ENCODE results near the gene CES3. TPM values are rescaled to one million over a fixed set of nuclear protein-coding genes. Genes with fewer than 3 reads are reported as not detected.

The CES3 gene
- total RNA-seq, 1 donor from 2014 or later, result 0.29 TPM

DNA sequence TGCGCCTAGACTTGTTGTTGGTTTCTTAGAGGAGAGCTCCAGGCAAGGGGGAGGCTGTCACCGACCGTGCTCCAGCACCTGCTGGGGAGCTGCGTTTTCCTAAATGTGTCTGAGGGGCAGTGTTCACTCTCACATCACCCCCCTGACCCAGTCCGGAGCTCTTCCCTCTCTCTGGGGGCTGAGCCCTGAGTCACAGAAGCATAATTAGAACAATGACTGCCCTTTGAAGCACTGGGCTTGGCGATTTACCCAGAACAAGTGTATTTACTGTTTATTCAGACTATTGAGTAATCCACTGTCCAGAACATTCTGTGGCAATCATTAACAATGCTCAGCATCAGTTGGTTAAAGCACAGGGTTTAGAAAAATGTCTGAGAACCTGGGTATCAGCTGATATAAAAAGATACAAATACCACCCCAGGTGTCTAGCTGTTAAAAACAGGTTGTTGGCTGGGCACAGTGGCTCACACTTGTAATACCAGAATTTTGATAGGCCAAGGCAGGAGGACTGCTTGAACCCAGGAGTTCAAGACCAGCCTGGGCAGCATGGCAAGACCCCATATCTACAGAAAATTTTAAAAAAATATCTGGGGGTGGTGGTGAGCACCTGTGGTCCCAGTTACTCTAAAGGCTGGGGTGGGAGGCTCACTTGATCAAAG is 35.4 kb downstream of the CES3 start:
- no peak for ATAC-seq (ENCODE audit: low read depth)
- H3K4me1 Mint-ChIP-seq, result peaks cover 10% of the 10 kb centered on the region
- intact Hi-C loops (cut with micrococcal nuclease), result no loop called here
- no peak overlapping the region for H3K27ac Mint-ChIP-seq
- ChIA-PET POLR2A (no interaction called here), CTCF (interaction anchor here (0.6 kb wide), 1 partner anchor 1985 kb away, joined by 3 read pairs; no protein-coding TSS in a partner anchor)
- DNase-seq, result no peak
- H3K4me3 Mint-ChIP-seq, result no peak overlapping the region
- no peaks in the 10 kb centered on the region for H3K36me3 Mint-ChIP-seq (ENCODE audit: low read depth)
- H3K27me3 Mint-ChIP-seq, result no peaks in the 10 kb centered on the region
- TF ChIP-seq, protein P1, sequence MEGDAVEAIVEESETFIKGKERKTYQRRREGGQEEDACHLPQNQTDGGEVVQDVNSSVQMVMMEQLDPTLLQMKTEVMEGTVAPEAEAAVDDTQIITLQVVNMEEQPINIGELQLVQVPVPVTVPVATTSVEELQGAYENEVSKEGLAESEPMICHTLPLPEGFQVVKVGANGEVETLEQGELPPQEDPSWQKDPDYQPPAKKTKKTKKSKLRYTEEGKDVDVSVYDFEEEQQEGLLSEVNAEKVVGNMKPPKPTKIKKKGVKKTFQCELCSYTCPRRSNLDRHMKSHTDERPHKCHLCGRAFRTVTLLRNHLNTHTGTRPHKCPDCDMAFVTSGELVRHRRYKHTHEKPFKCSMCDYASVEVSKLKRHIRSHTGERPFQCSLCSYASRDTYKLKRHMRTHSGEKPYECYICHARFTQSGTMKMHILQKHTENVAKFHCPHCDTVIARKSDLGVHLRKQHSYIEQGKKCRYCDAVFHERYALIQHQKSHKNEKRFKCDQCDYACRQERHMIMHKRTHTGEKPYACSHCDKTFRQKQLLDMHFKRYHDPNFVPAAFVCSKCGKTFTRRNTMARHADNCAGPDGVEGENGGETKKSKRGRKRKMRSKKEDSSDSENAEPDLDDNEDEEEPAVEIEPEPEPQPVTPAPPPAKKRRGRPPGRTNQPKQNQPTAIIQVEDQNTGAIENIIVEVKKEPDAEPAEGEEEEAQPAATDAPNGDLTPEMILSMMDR (IDR thresholded peaks at IDR 0.05), result no peak
- H3K9me3 Mint-ChIP-seq, result no peaks in the 10 kb centered on the region

DNA sequence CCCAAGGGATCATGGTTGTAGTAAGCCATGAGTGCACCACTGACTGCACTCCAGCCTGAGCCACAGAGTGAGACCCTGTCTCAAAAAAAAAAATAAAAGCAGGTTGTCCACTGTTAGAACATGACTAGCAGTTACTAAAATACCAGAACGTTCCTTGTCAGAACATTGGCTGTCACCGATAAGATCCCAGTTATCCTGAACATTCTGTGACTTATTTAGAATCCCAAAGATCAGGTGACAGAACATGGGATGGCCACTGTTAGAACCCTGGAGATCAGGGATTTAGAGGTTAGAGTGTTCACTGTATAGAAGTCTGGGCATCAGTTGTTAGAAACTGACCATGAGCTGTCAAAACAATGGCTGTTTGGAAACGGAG is 35.9 kb downstream of the CES3 start:
- H3K27me3 Mint-ChIP-seq, result no peaks in the 10 kb centered on the region
- intact Hi-C loops (cut with micrococcal nuclease), result no loop called here
- CTCF ChIA-PET, result no interaction called here
- no peak for DNase-seq
- TF ChIP-seq, protein P1 (IDR thresholded peaks at IDR 0.05), result no peak
- ATAC-seq (ENCODE audit: low read depth), result no peak
- H3K4me1 Mint-ChIP-seq, result peaks cover 14% of the 10 kb centered on the region
- H3K36me3 Mint-ChIP-seq (ENCODE audit: low read depth), result no peaks in the 10 kb centered on the region
- POLR2A ChIA-PET, result no interaction called here
- no peak overlapping the region for H3K27ac Mint-ChIP-seq
- no peaks in the 10 kb centered on the region for H3K9me3 Mint-ChIP-seq
- no peak overlapping the region for H3K4me3 Mint-ChIP-seq

DNA sequence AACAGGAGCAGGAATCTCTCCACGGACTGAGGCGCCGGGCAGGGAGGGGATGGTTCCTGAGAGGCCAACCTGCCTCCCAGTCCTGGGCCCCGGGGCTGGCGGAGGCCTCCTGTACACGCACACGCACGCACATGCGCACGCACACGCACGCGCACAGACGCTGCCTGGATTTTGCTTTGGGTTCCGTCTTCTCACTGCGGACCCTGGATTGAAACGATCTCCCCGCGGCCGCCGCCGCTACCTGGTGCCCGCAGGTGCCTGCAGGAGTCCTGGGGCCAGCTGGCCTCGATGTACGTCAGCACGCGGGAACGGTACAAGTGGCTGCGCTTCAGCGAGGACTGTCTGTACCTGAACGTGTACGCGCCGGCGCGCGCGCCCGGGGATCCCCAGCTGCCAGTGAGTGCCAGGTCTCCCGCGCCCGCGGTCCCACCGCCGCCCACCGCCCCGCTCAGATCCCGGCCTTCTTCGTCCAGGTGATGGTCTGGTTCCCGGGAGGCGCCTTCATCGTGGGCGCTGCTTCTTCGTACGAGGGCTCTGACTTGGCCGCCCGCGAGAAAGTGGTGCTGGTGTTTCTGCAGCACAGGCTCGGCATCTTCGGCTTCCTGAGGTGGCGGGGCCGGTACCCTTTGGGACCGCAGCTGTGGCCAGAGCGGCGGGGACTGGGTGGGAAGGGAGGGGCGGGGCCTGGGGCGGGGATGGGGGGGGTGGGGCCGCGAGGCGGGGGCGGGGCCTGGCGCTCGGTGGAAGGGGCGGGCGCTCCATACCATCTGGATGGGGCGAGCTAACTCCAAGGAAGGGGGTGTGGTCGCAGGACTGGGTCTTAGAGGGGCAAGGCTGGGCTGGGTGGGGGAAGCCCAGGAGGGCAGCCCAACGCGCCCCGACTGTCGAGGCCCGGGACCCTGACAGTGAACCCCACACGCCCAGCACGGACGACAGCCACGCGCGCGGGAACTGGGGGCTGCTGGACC is 39.6 kb downstream of the CES3 start:
- CTCF ChIA-PET, result interaction anchor here (1.3 kb wide), 1 partner anchor 154 kb away, joined by 3 read pairs; no protein-coding TSS in a partner anchor

DNA sequence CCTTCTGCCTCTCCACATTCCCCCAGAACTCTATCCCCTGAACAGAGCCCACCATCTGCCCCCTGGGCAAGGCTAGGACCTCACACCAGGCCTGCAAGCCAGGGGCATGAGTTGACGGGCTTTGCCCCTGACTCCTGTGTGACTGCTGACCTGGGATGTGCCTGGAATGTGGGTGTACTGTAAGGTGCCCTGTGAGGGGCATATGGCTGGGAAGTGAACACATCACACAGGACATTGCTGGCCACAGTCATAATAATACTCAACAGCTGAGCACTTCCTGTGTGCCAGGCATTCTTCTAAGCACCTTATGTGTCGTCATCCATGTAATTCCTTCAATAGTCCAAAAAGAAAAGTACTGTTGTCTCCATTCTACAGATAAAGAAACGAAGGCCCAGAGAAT is 40.7 kb downstream of the CES3 start:
- no peaks in the 10 kb centered on the region for H3K9me3 Mint-ChIP-seq
- H3K4me3 Mint-ChIP-seq, result peak overlapping the region; percentile 53
- no peaks in the 10 kb centered on the region for H3K27me3 Mint-ChIP-seq
- ATAC-seq (ENCODE audit: low read depth) (no peak), DNase-seq (no peak)
- ChIA-PET CTCF (no interaction called here), POLR2A (no interaction called here)
- TF ChIP-seq, protein P1 (IDR thresholded peaks at IDR 0.05), result no peak
- H3K27ac Mint-ChIP-seq, result no peak overlapping the region
- peaks cover 14% of the 10 kb centered on the region for H3K4me1 Mint-ChIP-seq
- intact Hi-C loops (cut with micrococcal nuclease), result loop anchor here (2.0 kb wide), 1 partner anchor 27 kb away; the partner anchor contains the start of gene CBFB
- no peaks in the 10 kb centered on the region for H3K36me3 Mint-ChIP-seq (ENCODE audit: low read depth)

More for the DNA sequence above, 39.6 kb downstream of the CES3 start:
- no peaks in the 10 kb centered on the region for H3K9me3 Mint-ChIP-seq
- intact Hi-C loops (cut with micrococcal nuclease), result loop anchor here (2.0 kb wide), 1 partner anchor 28 kb away; the partner anchor contains the start of gene CBFB
- DNase-seq (peak; percentile 54), ATAC-seq (ENCODE audit: low read depth) (peak; percentile 71)
- no peaks in the 10 kb centered on the region for H3K27me3 Mint-ChIP-seq
- no peaks in the 10 kb centered on the region for H3K36me3 Mint-ChIP-seq (ENCODE audit: low read depth)
- POLR2A ChIA-PET, result interaction anchor here (1.1 kb wide), 1 partner anchor 480 kb away, joined by 3 read pairs; the partner anchor contains the start of gene ATP6V0D1
- H3K4me1 Mint-ChIP-seq, result peaks cover 14% of the 10 kb centered on the region
- TF ChIP-seq, protein P1 (IDR thresholded peaks at IDR 0.05), result no peak
- peak overlapping the region; percentile 84 for H3K4me3 Mint-ChIP-seq
- no peak overlapping the region for H3K27ac Mint-ChIP-seq

Data from activated B cell treated with CpG ODN at 0.5 μM for 24 hours (primary cell).